Retinal pigment epithelial cell (primary cell): Measurements from ENCODE around the gene C1orf53.
A peak's percentile ranks its signal among the peaks of the same experiment; 100 is the strongest.

ENCODE experiments used
- DNase-seq: peaks from one replicate; pipeline ENCODE4 v3.0.0-alpha.2; 2010; ENCODE audit warnings: low read depth
- H3K4me3 ChIP-seq: 2 replicates; pipeline ENCODE4 v1.5.1; 2011; ENCODE audit warnings: mild to moderate bottlenecking, low read length, control low read depth, moderate library complexity
- CTCF ChIP-seq: conservative IDR thresholded peaks from 2 replicates; pipeline ENCODE4 v1.5.1; 2011; ENCODE audit warnings: low read depth, low read length, control low read depth, inconsistent platforms

C1orf53 gene

GRCh38 chr1:197921235-197922069, 19.0 kb downstream of the C1orf53 start:
- no peak for TF ChIP-seq CTCF
- DNase-seq, result no peak
- no peak overlapping the region for H3K4me3 ChIP-seq

GRCh38 chr1:197922070-197922390, 19.6 kb downstream of the C1orf53 start:
- H3K4me3 ChIP-seq, result no peak overlapping the region
- no peak for DNase-seq
- TF ChIP-seq CTCF, result no peak

- no peak for TF ChIP-seq CTCF
- DNase-seq, result no peak
- H3K4me3 ChIP-seq, result no peak overlapping the region
Observed at GRCh38 chr1:197923038-197923437, 20.6 kb downstream of the C1orf53 start.

- DNase-seq, result peak; percentile 32
- H3K4me3 ChIP-seq, result no peak overlapping the region
- TF ChIP-seq CTCF, result peak; percentile 88
Observed at GRCh38 chr1:197924516-197925123, 22.2 kb downstream of the C1orf53 start.

GRCh38 chr1:197927908-197928665, 25.7 kb downstream of the C1orf53 start:
- DNase-seq, result no peak
- H3K4me3 ChIP-seq, result no peak overlapping the region
- no peak for TF ChIP-seq CTCF

GRCh38 chr1:197928849-197929336, 26.5 kb downstream of the C1orf53 start:
- no peak for DNase-seq
- H3K4me3 ChIP-seq, result no peak overlapping the region

More at GRCh38 chr1:197928849-197929336, 26.5 kb downstream of the C1orf53 start:
- TF ChIP-seq CTCF, result no peak
